Stomach (tissue), 4 donors: ENCODE results near the gene CNDP1.

ENCODE experiments used
- POLR2A ChIP-seq, 4 donors: fragments of 450-650 bp; IDR thresholded peaks; one replicate each; pipeline ENCODE4 v1.6.1; 2016; ENCODE audit warnings: antibody characterized with exemption in 4 of 4, control low read depth in 2 of 4, mild to moderate bottlenecking in 1 of 4, moderate library complexity in 1 of 4
- TF ChIP-seq, protein P1 (sequence below), 7 experiments: fragments of 450-650 bp in 4 of 7; fragments of 200-600 bp in 3 of 7; sonication (generic) in 3 of 7; IDR thresholded peaks; one replicate each; pipeline ENCODE4 v1.5.1; 2016 to 2019; ENCODE audit warnings: antibody characterized with exemption in 7 of 7, control low read depth in 2 of 7, mild to moderate bottlenecking in 1 of 7

- TF ChIP-seq, protein P1, sequence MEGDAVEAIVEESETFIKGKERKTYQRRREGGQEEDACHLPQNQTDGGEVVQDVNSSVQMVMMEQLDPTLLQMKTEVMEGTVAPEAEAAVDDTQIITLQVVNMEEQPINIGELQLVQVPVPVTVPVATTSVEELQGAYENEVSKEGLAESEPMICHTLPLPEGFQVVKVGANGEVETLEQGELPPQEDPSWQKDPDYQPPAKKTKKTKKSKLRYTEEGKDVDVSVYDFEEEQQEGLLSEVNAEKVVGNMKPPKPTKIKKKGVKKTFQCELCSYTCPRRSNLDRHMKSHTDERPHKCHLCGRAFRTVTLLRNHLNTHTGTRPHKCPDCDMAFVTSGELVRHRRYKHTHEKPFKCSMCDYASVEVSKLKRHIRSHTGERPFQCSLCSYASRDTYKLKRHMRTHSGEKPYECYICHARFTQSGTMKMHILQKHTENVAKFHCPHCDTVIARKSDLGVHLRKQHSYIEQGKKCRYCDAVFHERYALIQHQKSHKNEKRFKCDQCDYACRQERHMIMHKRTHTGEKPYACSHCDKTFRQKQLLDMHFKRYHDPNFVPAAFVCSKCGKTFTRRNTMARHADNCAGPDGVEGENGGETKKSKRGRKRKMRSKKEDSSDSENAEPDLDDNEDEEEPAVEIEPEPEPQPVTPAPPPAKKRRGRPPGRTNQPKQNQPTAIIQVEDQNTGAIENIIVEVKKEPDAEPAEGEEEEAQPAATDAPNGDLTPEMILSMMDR (IDR thresholded peaks at IDR 0.05), result no peak
- no peak for TF ChIP-seq POLR2A (IDR thresholded peaks at IDR 0.05)
These were observed 17.2 kb downstream of the CNDP1 start for GRCh38 chr18:74551452-74551851.
